ENCODE measurements around the gene ZFHX3. TPM values are rescaled to one million over a fixed set of nuclear protein-coding genes. Genes with fewer than 3 reads are reported as not detected.

Gene ZFHX3
- total and polyA plus RNA-seq, 2 donors (not counting 1 experiment from before 2014, with no cell fraction given): 4.7 to 7.3 TPM

DNA sequence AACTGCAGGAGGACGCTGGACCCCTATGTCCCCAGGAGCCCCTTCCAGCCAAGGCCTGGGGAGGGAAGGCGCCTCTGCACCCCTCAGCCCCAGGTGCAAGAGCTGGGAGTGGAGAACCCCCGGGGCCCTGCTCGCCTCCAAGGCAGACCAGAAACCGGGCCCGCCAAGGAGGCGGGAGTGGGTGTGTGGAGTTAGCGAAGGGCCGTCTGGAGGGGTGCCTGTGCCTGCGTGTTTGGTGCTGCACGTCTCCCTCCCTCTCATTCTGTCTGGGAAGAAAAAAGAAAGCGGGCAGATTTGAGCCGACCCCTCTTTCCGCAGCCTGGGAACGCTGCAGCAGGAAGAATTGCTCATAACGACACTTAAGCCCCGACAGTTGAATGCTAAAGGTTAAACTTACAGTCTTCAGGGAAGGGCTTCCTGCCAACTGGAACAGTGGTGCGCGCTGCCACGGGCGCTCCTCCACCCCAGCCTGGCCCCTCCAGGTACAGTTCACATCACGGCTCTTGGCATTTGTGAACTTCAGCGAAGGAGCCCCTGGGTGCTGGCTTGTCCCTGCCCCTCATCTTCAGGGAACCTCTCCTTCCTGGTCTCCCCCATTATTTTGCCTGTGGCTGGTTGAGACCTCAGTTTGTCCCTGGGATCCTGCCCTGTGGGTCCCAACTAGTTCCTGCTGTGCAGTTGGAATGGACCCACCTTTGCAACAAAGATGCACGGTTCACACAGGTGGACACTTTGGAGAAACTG is 19.2 kb upstream of the ZFHX3 start:
- DNase-seq (ENCODE audit: low read depth in 2 of 2): peak; percentile 65 to 85
- TF ChIP-seq EZH2 (IDR thresholded peaks at IDR 0.05; ENCODE audit: low read length, missing control alignments): no peak
- TF ChIP-seq, protein P1, sequence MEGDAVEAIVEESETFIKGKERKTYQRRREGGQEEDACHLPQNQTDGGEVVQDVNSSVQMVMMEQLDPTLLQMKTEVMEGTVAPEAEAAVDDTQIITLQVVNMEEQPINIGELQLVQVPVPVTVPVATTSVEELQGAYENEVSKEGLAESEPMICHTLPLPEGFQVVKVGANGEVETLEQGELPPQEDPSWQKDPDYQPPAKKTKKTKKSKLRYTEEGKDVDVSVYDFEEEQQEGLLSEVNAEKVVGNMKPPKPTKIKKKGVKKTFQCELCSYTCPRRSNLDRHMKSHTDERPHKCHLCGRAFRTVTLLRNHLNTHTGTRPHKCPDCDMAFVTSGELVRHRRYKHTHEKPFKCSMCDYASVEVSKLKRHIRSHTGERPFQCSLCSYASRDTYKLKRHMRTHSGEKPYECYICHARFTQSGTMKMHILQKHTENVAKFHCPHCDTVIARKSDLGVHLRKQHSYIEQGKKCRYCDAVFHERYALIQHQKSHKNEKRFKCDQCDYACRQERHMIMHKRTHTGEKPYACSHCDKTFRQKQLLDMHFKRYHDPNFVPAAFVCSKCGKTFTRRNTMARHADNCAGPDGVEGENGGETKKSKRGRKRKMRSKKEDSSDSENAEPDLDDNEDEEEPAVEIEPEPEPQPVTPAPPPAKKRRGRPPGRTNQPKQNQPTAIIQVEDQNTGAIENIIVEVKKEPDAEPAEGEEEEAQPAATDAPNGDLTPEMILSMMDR (conservative IDR thresholded peaks at IDR 0.05 in 1 of 2, IDR thresholded peaks at IDR 0.05 in 1 of 2; ENCODE audit: low read depth in 1 of 2, low read length in 2 of 2): no peak
- Histone ChIP-seq H3K4me1 (ENCODE audit: control insufficient read depth, extremely low read depth, insufficient read depth, low read length) (peaks cover 47% of the 10 kb centered on the region), H3K27ac (ENCODE audit: insufficient read depth, low read length) (peak overlapping the region; percentile 96), H3K9me3 (ENCODE audit: control insufficient read depth, insufficient read depth, low read depth, low read length) (no peaks in the 10 kb centered on the region), H3K79me2 (ENCODE audit: control insufficient read depth, insufficient read depth, low read length) (peaks cover 11% of the 10 kb centered on the region), H3K9ac (ENCODE audit: insufficient read depth, low read length) (peak overlapping the region; percentile 66), H3K36me3 (ENCODE audit: control insufficient read depth, insufficient read depth, low read length) (no peaks in the 10 kb centered on the region), H3K4me3 (replicated peaks in 1 of 4; ENCODE audit: control extremely low read depth in 1 of 4, insufficient read depth in 1 of 4, low read depth in 3 of 4, low read length in 4 of 4) (peak overlapping the region in 1 of 4 experiments; percentile 29), H3K27me3 (ENCODE audit: control insufficient read depth, insufficient read depth, low read length) (no peaks in the 10 kb centered on the region), H3K4me2 (ENCODE audit: extremely low read depth, insufficient read depth, low read length) (peak overlapping the region; percentile 39), H2AFZ (ENCODE audit: low read length) (peak overlapping the region; percentile 6), H4K20me1 (ENCODE audit: control insufficient read depth, extremely low read depth, insufficient read depth, low read length) (no peaks in the 10 kb centered on the region)

DNA sequence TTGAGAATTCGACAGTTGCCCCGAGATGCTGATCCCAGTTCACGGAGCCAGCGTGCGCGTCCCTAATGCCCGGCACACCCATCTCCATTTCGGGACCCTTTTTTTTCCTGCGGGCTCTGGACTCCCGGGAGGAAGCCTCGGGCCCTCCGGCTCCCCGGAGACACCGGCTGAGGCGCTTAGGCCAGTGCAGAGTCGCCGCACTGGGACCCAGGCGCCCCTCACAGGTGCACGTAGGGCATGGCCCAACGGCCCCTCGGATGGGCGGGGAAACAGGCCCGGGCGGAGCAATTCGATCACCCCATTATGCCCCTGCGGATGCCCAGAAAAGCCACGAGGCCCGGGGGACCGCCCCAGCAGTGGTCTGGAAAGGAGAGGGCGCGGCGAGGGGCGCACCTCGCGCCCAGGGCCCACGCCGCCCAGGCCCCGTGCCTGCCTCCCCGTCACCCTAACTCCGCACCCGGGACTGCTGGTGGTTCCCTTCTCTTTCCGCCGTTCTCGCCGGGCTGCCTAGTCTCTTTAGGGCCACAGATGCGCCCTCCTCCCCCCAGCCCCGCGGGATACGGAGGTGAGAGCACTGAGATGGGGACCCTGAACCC is 18.5 kb upstream of the ZFHX3 start:
- H4K20me1 ChIP-seq (ENCODE audit: control insufficient read depth, extremely low read depth, insufficient read depth, low read length): no peaks in the 10 kb centered on the region
- TF ChIP-seq, protein P1 (conservative IDR thresholded peaks at IDR 0.05 in 1 of 2, IDR thresholded peaks at IDR 0.05 in 1 of 2; ENCODE audit: low read depth in 1 of 2, low read length in 2 of 2): no peak
- TF ChIP-seq EZH2 (IDR thresholded peaks at IDR 0.05; ENCODE audit: low read length, missing control alignments): no peak
- H3K27me3 ChIP-seq (ENCODE audit: control insufficient read depth, insufficient read depth, low read length): no peaks in the 10 kb centered on the region
- H3K9ac ChIP-seq (ENCODE audit: insufficient read depth, low read length): peak overlapping the region; percentile 66
- no peak for DNase-seq (ENCODE audit: low read depth in 2 of 2)
- peak overlapping the region in 1 of 4 experiments; percentile 29 for H3K4me3 ChIP-seq (replicated peaks in 1 of 4; ENCODE audit: control extremely low read depth in 1 of 4, insufficient read depth in 1 of 4, low read depth in 3 of 4, low read length in 4 of 4)
- H3K9me3 ChIP-seq (ENCODE audit: control insufficient read depth, insufficient read depth, low read depth, low read length): no peaks in the 10 kb centered on the region
- H3K4me1 ChIP-seq (ENCODE audit: control insufficient read depth, extremely low read depth, insufficient read depth, low read length): peaks cover 47% of the 10 kb centered on the region
- H3K27ac ChIP-seq (ENCODE audit: insufficient read depth, low read length): peak overlapping the region; percentile 79
- no peaks in the 10 kb centered on the region for H3K36me3 ChIP-seq (ENCODE audit: control insufficient read depth, insufficient read depth, low read length)
- H3K4me2 ChIP-seq (ENCODE audit: extremely low read depth, insufficient read depth, low read length): peak overlapping the region; percentile 39
- peaks cover 15% of the 10 kb centered on the region for H3K79me2 ChIP-seq (ENCODE audit: control insufficient read depth, insufficient read depth, low read length)
- no peak overlapping the region for H2AFZ ChIP-seq (ENCODE audit: low read length)

DNA sequence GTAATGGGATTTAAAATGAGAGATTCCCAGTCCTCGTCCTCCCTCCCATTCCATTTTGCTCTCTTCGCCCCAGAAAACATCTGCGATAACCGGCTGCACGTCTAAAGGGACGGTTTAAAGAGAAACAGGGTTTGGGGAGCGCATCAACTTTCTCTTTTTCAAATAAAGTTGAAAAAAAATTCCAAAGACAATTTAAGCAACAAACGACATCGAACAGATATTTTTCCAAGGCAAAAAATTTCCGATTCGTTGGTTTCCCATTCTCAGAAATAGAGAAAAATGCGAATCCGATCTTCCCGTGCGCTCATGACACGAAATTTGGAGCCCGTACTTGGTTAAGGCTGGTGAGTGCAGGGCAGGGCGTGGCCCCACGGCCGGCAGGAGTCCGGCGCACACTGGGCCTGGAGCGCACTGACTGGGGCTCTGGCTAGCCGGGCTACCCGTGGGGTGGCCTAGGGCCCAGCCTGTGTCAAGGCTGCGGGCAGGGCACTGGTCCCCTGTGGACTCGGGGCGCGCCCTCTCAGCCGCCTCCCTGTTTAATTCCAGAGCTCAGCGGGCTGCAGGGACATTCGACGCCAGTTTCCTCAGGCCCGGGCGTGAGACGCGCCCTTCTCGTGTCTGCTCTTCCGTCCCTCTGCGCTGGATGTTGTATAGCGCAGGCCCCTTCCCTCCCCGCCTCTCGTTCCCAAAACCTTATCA is 17.9 kb upstream of the ZFHX3 start:
- peak overlapping the region; percentile 17 for H3K4me2 ChIP-seq (ENCODE audit: extremely low read depth, insufficient read depth, low read length)
- H3K79me2 ChIP-seq (ENCODE audit: control insufficient read depth, insufficient read depth, low read length): peaks cover 21% of the 10 kb centered on the region
- H3K9ac ChIP-seq (ENCODE audit: insufficient read depth, low read length): peak overlapping the region; percentile 66
- H3K9me3 ChIP-seq (ENCODE audit: control insufficient read depth, insufficient read depth, low read depth, low read length): no peaks in the 10 kb centered on the region
- no peaks in the 10 kb centered on the region for H4K20me1 ChIP-seq (ENCODE audit: control insufficient read depth, extremely low read depth, insufficient read depth, low read length)
- no peak for TF ChIP-seq EZH2 (IDR thresholded peaks at IDR 0.05; ENCODE audit: low read length, missing control alignments)
- TF ChIP-seq, protein P1 (conservative IDR thresholded peaks at IDR 0.05 in 1 of 2, IDR thresholded peaks at IDR 0.05 in 1 of 2; ENCODE audit: low read depth in 1 of 2, low read length in 2 of 2): no peak
- DNase-seq (ENCODE audit: low read depth in 2 of 2): peak in 1 of 2 donors; percentile 7
- H3K36me3 ChIP-seq (ENCODE audit: control insufficient read depth, insufficient read depth, low read length): no peaks in the 10 kb centered on the region
- peaks cover 46% of the 10 kb centered on the region for H3K4me1 ChIP-seq (ENCODE audit: control insufficient read depth, extremely low read depth, insufficient read depth, low read length)
- H3K4me3 ChIP-seq (replicated peaks in 1 of 4; ENCODE audit: control extremely low read depth in 1 of 4, insufficient read depth in 1 of 4, low read depth in 3 of 4, low read length in 4 of 4): no peak overlapping the region
- H2AFZ ChIP-seq (ENCODE audit: low read length): no peak overlapping the region
- peak overlapping the region; percentile 79 for H3K27ac ChIP-seq (ENCODE audit: insufficient read depth, low read length)
- no peaks in the 10 kb centered on the region for H3K27me3 ChIP-seq (ENCODE audit: control insufficient read depth, insufficient read depth, low read length)

All from fibroblast of lung (primary cell).